ENCODE measurements around the gene SOX12. TPM values are rescaled to one million over a fixed set of nuclear protein-coding genes. Genes with fewer than 3 reads are reported as not detected.

SOX12 gene
- polyA plus RNA-seq, 3 donors: 0.03 to 0.51 (median 0.12) TPM

GRCh38 chr20:311609-312008, 13.7 kb upstream of the SOX12 start:
- Histone ChIP-seq H3K27me3 (ENCODE audit: control insufficient read depth in 2 of 2, insufficient read depth in 2 of 2, low read length in 2 of 2) (no peaks in the 10 kb centered on the region), H3K4me1 (ENCODE audit: control insufficient read depth in 1 of 2, insufficient read depth in 2 of 2, low read length in 2 of 2) (peaks cover 28% of the 10 kb centered on the region in 2 donors), H3K9ac (ENCODE audit: insufficient read depth, low read length, poor library complexity, severe bottlenecking) (no peak overlapping the region), H3K4me2 (replicated peaks; ENCODE audit: extremely low read depth, low read length, poor library complexity, severe bottlenecking) (no peak overlapping the region), H3K4me3 (replicated peaks in 1 of 3; ENCODE audit: low read depth in 2 of 3, low read length in 3 of 3) (no peak overlapping the region), H4K20me1 (ENCODE audit: insufficient read depth, low read length) (no peaks in the 10 kb centered on the region), H2AFZ (ENCODE audit: insufficient read depth, low read depth, low read length, poor library complexity, severe bottlenecking) (no peak overlapping the region), H3K27ac (ENCODE audit: low read depth in 1 of 2, low read length in 2 of 2) (no peak overlapping the region), H3K9me3 (replicated peaks in 1 of 2; ENCODE audit: control insufficient read depth in 1 of 2, insufficient read depth in 1 of 2, low read length in 2 of 2) (no peaks in the 10 kb centered on the region), H3K36me3 (replicated peaks in 1 of 2; ENCODE audit: control insufficient read depth in 1 of 2, insufficient read depth in 2 of 2, low read length in 2 of 2) (no peaks in the 10 kb centered on the region), H3K79me2 (ENCODE audit: insufficient read depth, low read length) (no peaks in the 10 kb centered on the region)
- Mint-ChIP-seq H3K4me1 (peaks cover 23% of the 10 kb centered on the region), H3K27ac (no peak overlapping the region), H3K9me3 (no peaks in the 10 kb centered on the region), H3K27me3 (ENCODE audit: low read depth in 3 of 3) (peaks cover 0 to 1% (median under 1%) of the 10 kb centered on the region in 3 donors), H3K4me3 (no peak overlapping the region), H3K36me3 (no peaks in the 10 kb centered on the region)
- 100% methylated on average over 4 of the region's 7 CpGs for WGBS (ENCODE audit: insufficient coverage)
- intact Hi-C loops (cut with micrococcal nuclease): no loop called here
- TF ChIP-seq CTCF (IDR thresholded peaks at IDR 0.05): no peak
- DNase-seq: no peak

- Histone ChIP-seq H3K27ac (ENCODE audit: low read depth in 1 of 2, low read length in 2 of 2) (no peak overlapping the region), H3K4me2 (replicated peaks; ENCODE audit: extremely low read depth, low read length, poor library complexity, severe bottlenecking) (no peak overlapping the region), H4K20me1 (ENCODE audit: insufficient read depth, low read length) (no peaks in the 10 kb centered on the region), H3K4me3 (replicated peaks in 1 of 3; ENCODE audit: low read depth in 2 of 3, low read length in 3 of 3) (no peak overlapping the region), H3K27me3 (ENCODE audit: control insufficient read depth in 2 of 2, insufficient read depth in 2 of 2, low read length in 2 of 2) (no peaks in the 10 kb centered on the region), H3K4me1 (ENCODE audit: control insufficient read depth in 1 of 2, insufficient read depth in 2 of 2, low read length in 2 of 2) (peaks cover 28% of the 10 kb centered on the region in 2 donors), H3K79me2 (ENCODE audit: insufficient read depth, low read length) (no peaks in the 10 kb centered on the region), H3K9ac (ENCODE audit: insufficient read depth, low read length, poor library complexity, severe bottlenecking) (no peak overlapping the region), H2AFZ (ENCODE audit: insufficient read depth, low read depth, low read length, poor library complexity, severe bottlenecking) (peak overlapping the region; percentile 21), H3K36me3 (replicated peaks in 1 of 2; ENCODE audit: control insufficient read depth in 1 of 2, insufficient read depth in 2 of 2, low read length in 2 of 2) (no peaks in the 10 kb centered on the region), H3K9me3 (replicated peaks in 1 of 2; ENCODE audit: control insufficient read depth in 1 of 2, insufficient read depth in 1 of 2, low read length in 2 of 2) (no peaks in the 10 kb centered on the region)
- TF ChIP-seq CTCF (IDR thresholded peaks at IDR 0.05): no peak
- H3K4me1 Mint-ChIP-seq: peaks cover 23% of the 10 kb centered on the region
- 60% methylated on average over 2 of the region's 8 CpGs for WGBS (ENCODE audit: insufficient coverage)
- peaks cover 0 to 1% (median 0%) of the 10 kb centered on the region in 3 donors for H3K27me3 Mint-ChIP-seq (ENCODE audit: low read depth in 3 of 3)
- H3K9me3 Mint-ChIP-seq: no peaks in the 10 kb centered on the region
- intact Hi-C loops (cut with micrococcal nuclease): no loop called here
- H3K36me3 Mint-ChIP-seq: no peaks in the 10 kb centered on the region
- peak overlapping the region; percentile 4 to 21 for H3K4me3 Mint-ChIP-seq
- DNase-seq: peak in 1 of 3 donors; percentile 37
- peak overlapping the region in 1 of 7 donors; percentile 78 for H3K27ac Mint-ChIP-seq
Measured at GRCh38 chr20:312067-312466, 13.3 kb upstream of the SOX12 start.
